Heart left ventricle (tissue), 16 donors: ENCODE data around the gene THAP3. TPM values are rescaled to one million over a fixed set of nuclear protein-coding genes. Genes with fewer than 3 reads are reported as not detected.
"Not testable (repeated sequence)": the region's sequence is repeated elsewhere in the genome, so short reads cannot be mapped to it uniquely, and the experiment has no call there.

Experiments
- ATAC-seq, 4 donors: fragments of 200-7000 bp; cut with Tn5 transposase; one replicate each; pipeline ENCODE4 v1.9.1; 2020 to 2022; ENCODE audit warnings: moderate library complexity in 4 of 4, mild to moderate bottlenecking in 3 of 4, moderate number of reproducible peaks in 1 of 4
- DNase-seq, 5 donors: peaks; one replicate each; pipeline ENCODE4 v3.0.0-alpha.2; 2020
- H3K27ac ChIP-seq, 12 donors: fragments of 200-600 bp; sonication (generic) in 4 of 12; one replicate each; pipeline versions ENCODE4 v1.5.0 to v1.8.0; 2016 to 2022; ENCODE audit warnings: mild to moderate bottlenecking in 2 of 12
- H3K27me3 ChIP-seq, 9 donors: fragments of 200-600 bp; sonication (generic) in 2 of 9; one replicate each; pipeline versions ENCODE4 v1.5.1 to v1.8.0; 2016 to 2022; ENCODE audit warnings: mild to moderate bottlenecking in 3 of 9
- H3K36me3 ChIP-seq, 9 donors: fragments of 200-600 bp; sonication (generic) in 2 of 9; one replicate each; pipeline versions ENCODE4 v1.5.0 to v1.8.0; 2018 to 2022; ENCODE audit warnings: mild to moderate bottlenecking in 2 of 9
- H3K4me1 ChIP-seq, 12 donors: fragments of 200-600 bp; sonication (generic) in 4 of 12; one replicate each; pipeline versions ENCODE4 v1.5.0 to v1.8.0; 2016 to 2022; ENCODE audit warnings: mild to moderate bottlenecking in 3 of 12
- H3K4me3 ChIP-seq, 12 donors: fragments of 200-600 bp; sonication (generic) in 4 of 12; one replicate each; pipeline versions ENCODE4 v1.5.0 to v1.8.0; 2017 to 2022; ENCODE audit warnings: mild to moderate bottlenecking in 9 of 12, moderate library complexity in 4 of 12
- H3K9me3 ChIP-seq, 12 donors: fragments of 200-600 bp; sonication (generic) in 4 of 12; one replicate each; pipeline versions ENCODE4 v1.5.0 to v1.8.0; 2016 to 2022; ENCODE audit warnings: mild to moderate bottlenecking in 1 of 12
- POLR2A ChIP-seq, 2 donors: fragments of 450-650 bp; IDR thresholded peaks; one replicate each; pipeline ENCODE4 v1.6.1; 2017; ENCODE audit warnings: antibody characterized with exemption in 2 of 2, mild to moderate bottlenecking in 2 of 2, moderate library complexity in 2 of 2
- WGBS, 4 donors: extraction: QIAGEN DNeasy Blood & Tissue Kit in 2 of 4; methylation state at CpG; one replicate each; pipeline versions ENCODE4 v1.1.5 to v1.1.7; 2013 to 2018; 5-methylcytosine and 5-hydroxymethylcytosine counted together
- intact Hi-C, 10 donors: fragments of 100-400 bp; cut with DNase I; formaldehyde crosslinking; loops; one replicate each; pipeline versions ENCODE4 v1.11.1 to v1.14.2; 2022
- polyA plus RNA-seq, 2 donors: library from polyadenylated mRNA; stranded (reverse); fragments of 200-250 nt; gene quantifications; one replicate each; pipeline ENCODE4 v1.2.3, GENCODE V29; 2013
- total RNA-seq, 9 donors: library from RNA; depleted of rRNA in 2 of 9; stranded (reverse); fragments of >200 nt in 2 of 9; fragmentation: NEBNext Ultra II Directional in 3 of 9; extraction: Animal tissue kit (Norgen Biotek cat#: 25700) in 3 of 9; gene quantifications; one replicate each; pipeline versions ENCODE4 v1.1.0 to v1.2.4, GENCODE V29; 2016 to 2023
- TF ChIP-seq, protein P1 (sequence below), 12 donors: fragments of 200-600 bp; sonication (generic) in 4 of 12; IDR thresholded peaks; one replicate each; pipeline versions ENCODE4 v1.5.0 to v1.8.0; 2018 to 2022; ENCODE audit warnings: antibody characterized with exemption in 12 of 12, mild to moderate bottlenecking in 5 of 12
- donor health status: ischemic (EF 13 %, LVEDD 7.1; RV severe dilation, severe dysfunction).
- donor health status: healthy with polysubstance abuse.
- donor health status: DM: no; HTN: yes; CAD: no.
- donor health status: DM: no; HTN: no; CAD: no.
- donor health status: ischemic (EF 25% LVEDD 6.9; RV normal size, moderate dysfunction).
- donor health status: ischemic (EF 25% LVEDD 5.7; RV mildly dilated, moderate dysfunction).
- donor health status: healthy.
- donor health status: DM: yes; HTN: yes; CAD: no.
- donor health status: ischemic (EF 35%, LVEDD 5.7; RV mildly dilated, moderate dysfunction).
- donor health status: nonischemic (EF 11% LVEDD 7.7; RV severe dilation, severe dysfunction).
- donor health status: DM: yes; HTN: yes; CAD: no.
- donor health status: PGD.
- donor health status: ischemic (EF 29% LVEDD 5.4; RV normal size, mild dysfunction).
- donor health status: nonischemic (EF 23%, LVEDD 6.1; RV moderate dilation, normal function).

Gene THAP3
- total and polyA plus RNA-seq, 11 donors, result 7.5 to 22.1 (median 14.0) TPM

DNA sequence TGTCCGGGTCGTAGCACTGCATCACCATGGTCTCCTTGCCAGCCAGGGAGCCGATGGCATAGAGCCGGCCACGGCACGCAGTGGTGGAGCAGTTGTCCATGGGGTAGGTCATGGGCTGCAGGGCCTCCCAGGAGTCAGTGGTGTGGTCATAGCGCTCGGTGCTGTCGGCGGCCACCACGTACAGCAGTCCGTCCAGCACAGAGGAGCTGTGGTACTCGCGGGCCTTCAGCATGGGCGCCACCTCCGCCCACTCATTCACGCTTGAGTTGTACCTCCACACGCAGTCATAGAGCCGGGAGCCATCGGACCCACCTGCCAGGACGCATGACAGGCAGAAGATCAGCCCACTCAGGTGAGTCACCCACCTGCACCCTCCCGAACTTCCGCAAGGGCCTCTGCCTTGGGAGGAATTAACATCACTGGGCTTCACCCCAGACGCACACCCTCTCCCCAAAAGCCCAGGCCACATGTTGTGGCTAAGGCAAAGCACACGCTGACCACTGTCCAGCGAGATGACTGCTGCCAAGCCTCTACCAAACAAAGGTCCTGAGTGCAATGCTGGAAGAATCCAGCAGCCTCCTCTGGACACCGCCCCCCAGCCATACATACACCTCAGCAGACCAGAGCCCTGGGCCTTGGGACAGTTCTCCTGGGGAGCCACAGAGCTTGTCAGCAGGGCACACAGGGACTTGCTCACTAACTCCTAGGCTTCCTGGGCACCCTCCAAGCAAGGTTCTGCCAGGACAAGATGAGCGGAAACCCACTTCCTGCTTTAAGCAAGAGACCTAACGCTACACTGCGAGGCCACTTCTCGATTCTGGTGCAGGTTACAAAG lies 25.3 kb upstream of the THAP3 start:
- ATAC-seq, result no peak
- TF ChIP-seq, protein P1, sequence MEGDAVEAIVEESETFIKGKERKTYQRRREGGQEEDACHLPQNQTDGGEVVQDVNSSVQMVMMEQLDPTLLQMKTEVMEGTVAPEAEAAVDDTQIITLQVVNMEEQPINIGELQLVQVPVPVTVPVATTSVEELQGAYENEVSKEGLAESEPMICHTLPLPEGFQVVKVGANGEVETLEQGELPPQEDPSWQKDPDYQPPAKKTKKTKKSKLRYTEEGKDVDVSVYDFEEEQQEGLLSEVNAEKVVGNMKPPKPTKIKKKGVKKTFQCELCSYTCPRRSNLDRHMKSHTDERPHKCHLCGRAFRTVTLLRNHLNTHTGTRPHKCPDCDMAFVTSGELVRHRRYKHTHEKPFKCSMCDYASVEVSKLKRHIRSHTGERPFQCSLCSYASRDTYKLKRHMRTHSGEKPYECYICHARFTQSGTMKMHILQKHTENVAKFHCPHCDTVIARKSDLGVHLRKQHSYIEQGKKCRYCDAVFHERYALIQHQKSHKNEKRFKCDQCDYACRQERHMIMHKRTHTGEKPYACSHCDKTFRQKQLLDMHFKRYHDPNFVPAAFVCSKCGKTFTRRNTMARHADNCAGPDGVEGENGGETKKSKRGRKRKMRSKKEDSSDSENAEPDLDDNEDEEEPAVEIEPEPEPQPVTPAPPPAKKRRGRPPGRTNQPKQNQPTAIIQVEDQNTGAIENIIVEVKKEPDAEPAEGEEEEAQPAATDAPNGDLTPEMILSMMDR (IDR thresholded peaks at IDR 0.05), result no peak
- TF ChIP-seq POLR2A (IDR thresholded peaks at IDR 0.05), result no peak
- Histone ChIP-seq H3K9me3 (no peaks in the 10 kb centered on the region), H3K27ac (peak overlapping the region in 10 of 12 donors; percentile 33 to 100 (median 99)), H3K36me3 (peaks cover 0 to 51% (median 46%) of the 10 kb centered on the region in 9 donors), H3K4me3 (peak overlapping the region in 10 of 12 donors; percentile 72 to 96 (median 86)), H3K4me1 (peaks cover 14 to 76% (median 60%) of the 10 kb centered on the region in 12 donors), H3K27me3 (no peaks in the 10 kb centered on the region)
- 52 to 71% (median 68%) methylated on average over 23 to 31 of the region's 31 CpGs for WGBS, 4 donors
- no peak for DNase-seq
- intact Hi-C loops, result no loop called here

DNA sequence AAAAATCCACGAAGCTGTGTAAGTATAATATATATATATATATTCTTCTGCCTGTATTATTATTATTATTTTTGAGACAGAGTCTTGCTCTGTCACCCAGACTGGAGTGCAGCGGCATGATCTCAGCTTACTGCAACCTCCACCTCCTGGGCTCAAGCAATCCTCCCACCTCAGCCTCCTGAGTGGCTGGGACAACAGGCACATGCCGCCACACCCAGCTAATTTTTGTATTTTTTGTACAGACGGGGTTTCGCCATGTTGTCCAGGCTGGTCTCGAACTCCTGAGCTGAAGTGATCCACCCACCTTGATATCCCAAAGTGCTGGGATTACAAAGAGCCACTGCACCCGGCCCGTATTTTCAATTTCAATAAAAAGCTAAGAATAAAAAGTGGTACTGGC lies 24.7 kb upstream of the THAP3 start:
- H3K4me1 ChIP-seq, result peaks cover 15 to 76% (median 66%) of the 10 kb centered on the region in 12 donors
- H3K4me3 ChIP-seq, result peak overlapping the region; percentile 72 to 96 (median 86)
- peaks cover 0 to 45% (median 40%) of the 10 kb centered on the region in 9 donors for H3K36me3 ChIP-seq
- not testable (repeated sequence) for DNase-seq, H3K27me3 ChIP-seq, ATAC-seq, H3K9me3 ChIP-seq
- WGBS, 4 donors, result 59 to 72% (median 64%) methylated on average over 8 of the region's 8 CpGs
- H3K27ac ChIP-seq, result peak overlapping the region; percentile 92 to 100 (median 99)
- intact Hi-C loops, result loop anchor here in 2 of 10 donors (2.0 to 5.0 kb wide), 3 partner anchors 19 to 102 kb away; partner anchors contain the start of genes DNAJC11 (in 1 of the 2) and THAP3 (in 1 of the 2)

DNA sequence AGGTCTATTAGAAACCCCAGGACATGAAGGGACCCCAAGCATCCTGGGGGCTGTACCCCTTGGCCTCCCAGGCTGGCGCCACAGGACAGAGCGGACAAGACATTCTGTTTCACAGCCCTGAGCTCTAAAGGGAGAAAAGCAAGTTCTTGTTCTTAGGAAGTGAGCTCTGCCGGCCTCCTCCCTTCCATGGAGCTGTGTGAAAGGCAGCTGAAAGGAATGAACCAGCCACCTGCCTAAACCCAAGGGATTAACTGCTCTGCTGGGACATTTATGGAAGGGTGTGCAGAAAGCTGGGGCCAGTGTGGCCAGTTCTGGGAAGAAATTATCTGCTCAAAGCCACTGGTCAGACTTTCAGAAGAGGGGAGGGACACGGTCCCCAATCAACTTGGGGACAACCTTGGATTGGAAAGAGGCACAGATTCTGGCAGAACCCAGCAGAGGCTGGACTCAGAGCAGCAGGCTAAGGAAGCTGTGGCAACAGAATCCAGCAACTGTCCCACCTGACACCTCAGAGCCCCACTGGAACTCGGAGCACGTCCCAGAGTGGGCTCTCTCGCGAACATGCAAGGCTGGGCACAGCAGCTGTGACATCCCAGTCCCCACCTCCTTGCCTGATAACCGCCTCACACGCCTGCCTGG lies 24.1 kb upstream of the THAP3 start:
- Histone ChIP-seq H3K9me3 (no peaks in the 10 kb centered on the region), H3K4me1 (peaks cover 18 to 75% (median 68%) of the 10 kb centered on the region in 12 donors), H3K36me3 (peaks cover 0 to 39% (median 35%) of the 10 kb centered on the region in 9 donors), H3K4me3 (peak overlapping the region; percentile 72 to 96 (median 86)), H3K27me3 (no peaks in the 10 kb centered on the region), H3K27ac (peak overlapping the region; percentile 92 to 100 (median 99))
- no peak for DNase-seq
- WGBS, 4 donors, result 12 to 24% (median 15%) methylated on average over 7 to 10 of the region's 10 CpGs
- ATAC-seq, result peak; percentile 0 to 46 (median 8)
- intact Hi-C loops, result loop anchor here in 2 of 10 donors (2.0 to 5.0 kb wide), 3 partner anchors 20 to 102 kb away; partner anchors contain the start of genes DNAJC11 (in 1 of the 2) and THAP3 (in 1 of the 2)
- TF ChIP-seq, protein P1 (IDR thresholded peaks at IDR 0.05), result no peak
- no peak for TF ChIP-seq POLR2A (IDR thresholded peaks at IDR 0.05)

DNA sequence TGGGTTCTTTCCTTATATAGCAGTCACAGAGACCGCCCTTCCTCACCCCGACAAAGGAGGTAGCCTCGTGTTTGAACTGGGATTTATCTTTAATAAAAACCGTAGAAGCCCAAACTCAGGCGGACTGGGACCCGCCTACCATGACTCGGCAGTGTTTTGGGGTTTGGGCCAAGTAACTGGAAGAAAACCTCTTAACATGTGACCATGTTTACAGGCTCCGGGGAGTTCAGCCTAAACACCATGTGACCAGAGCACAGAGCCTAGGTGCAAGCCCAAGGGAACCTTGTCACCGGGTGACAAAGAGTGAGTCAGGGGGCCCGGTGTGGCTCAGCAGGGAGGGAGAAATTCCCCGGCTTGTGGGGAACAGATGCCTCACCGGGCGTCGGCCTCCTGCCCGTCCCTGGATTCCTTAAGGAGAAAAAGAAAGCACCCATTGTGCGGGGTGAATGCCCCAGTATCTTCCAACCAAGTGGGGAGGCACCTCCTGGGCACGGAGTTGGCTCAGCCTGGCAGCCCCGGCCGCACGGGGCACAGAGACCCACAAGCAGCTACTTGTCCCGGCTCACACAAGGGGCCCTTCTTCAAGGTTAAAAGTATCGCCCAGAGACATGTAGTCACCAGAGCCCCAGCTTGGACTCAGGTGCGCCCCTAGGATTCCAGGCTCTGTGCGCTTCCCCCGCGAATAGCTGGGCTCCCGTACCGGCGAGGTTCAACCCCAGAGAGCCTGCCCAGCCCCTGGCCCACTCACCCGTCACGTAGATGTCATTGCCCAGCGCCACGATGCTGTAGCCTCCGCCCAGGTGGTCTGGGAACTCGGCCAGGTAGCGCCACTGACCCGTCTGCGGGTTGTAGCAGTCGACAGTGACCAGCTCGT lies 23.4 kb upstream of the THAP3 start:
- WGBS, 4 donors, result 0% methylated on average over 21 to 40 of the region's 40 CpGs
- no peaks in the 10 kb centered on the region for H3K9me3 ChIP-seq
- TF ChIP-seq, protein P1 (IDR thresholded peaks at IDR 0.05), result peak in 1 of 12 donors; percentile 3
- peak in 1 of 2 donors; percentile 66 for TF ChIP-seq POLR2A (IDR thresholded peaks at IDR 0.05)
- no peaks in the 10 kb centered on the region for H3K27me3 ChIP-seq
- ATAC-seq, result peak; percentile 16 to 56 (median 34)
- peak overlapping the region; percentile 72 to 96 (median 86) for H3K4me3 ChIP-seq
- peak overlapping the region; percentile 92 to 100 (median 99) for H3K27ac ChIP-seq
- peak; percentile 74 to 81 (median 76) for DNase-seq
- peaks cover 0 to 32% (median 28%) of the 10 kb centered on the region in 9 donors for H3K36me3 ChIP-seq
- intact Hi-C loops, result loop anchor here in 2 of 10 donors (2.0 to 5.0 kb wide), 3 partner anchors 20 to 101 kb away; partner anchors contain the start of genes DNAJC11 (in 1 of the 2) and THAP3 (in 1 of the 2)
- peaks cover 18 to 75% (median 65%) of the 10 kb centered on the region in 12 donors for H3K4me1 ChIP-seq
